A673 (cell line): ENCODE results near the gene AQP5.

Source experiments
- CTCF ChIP-seq: fragments of 300-800, 200-600 bp; sonication (generic); conservative IDR thresholded peaks from 2 replicates; pipeline ENCODE4 v1.5.1; 2017; ENCODE audit warnings: low read depth, mild to moderate bottlenecking, antibody characterized with exemption, low read length, moderate library complexity, mixed read lengths
- EZH2 ChIP-seq: fragments of 200-600 bp; sonication (generic); IDR thresholded peaks from 2 replicates; pipeline ENCODE4 v1.6.1; 2017; ENCODE audit warnings: borderline replicate concordance, low read depth, mild to moderate bottlenecking, mixed read lengths, antibody characterized with exemption, low read length; ENCODE audit not compliant: poor library complexity, severe bottlenecking

DNA sequence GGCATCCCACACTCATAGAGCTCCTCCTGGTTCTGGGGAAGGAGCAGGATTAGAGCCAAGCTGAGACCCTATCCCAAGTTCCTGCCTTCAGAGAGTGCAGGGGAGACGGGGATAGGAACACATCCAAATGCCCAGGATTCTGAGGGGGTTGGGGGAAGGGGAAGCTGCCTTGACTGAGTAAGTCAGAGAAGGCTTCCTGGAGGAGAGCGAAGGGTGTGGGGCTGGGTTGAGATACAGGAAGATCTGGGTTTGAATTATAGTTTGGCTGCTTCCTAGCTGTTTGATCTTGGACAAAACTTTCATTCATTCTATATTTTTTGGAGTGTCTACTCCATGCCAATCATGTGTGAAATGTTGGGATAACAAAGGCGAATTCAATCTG, 19.2 kb upstream of the AQP5 start:
- no peak for TF ChIP-seq CTCF
- no peak for TF ChIP-seq EZH2
